IPS-18a (cell line): Measurements from ENCODE around the gene PRKD2.

ENCODE experiments used
- H3K27ac ChIP-seq: one replicate; pipeline ENCODE4 v1.5.1; 2013; ENCODE audit warnings: low read length
- H3K27me3 ChIP-seq: one replicate; pipeline ENCODE4 v1.6.1; 2013; ENCODE audit warnings: mild to moderate bottlenecking, low read length; ENCODE audit not compliant: control insufficient read depth, insufficient read depth
- H3K36me3 ChIP-seq: one replicate; pipeline ENCODE4 v1.6.1; 2013; ENCODE audit warnings: low read depth, low read length; ENCODE audit not compliant: control insufficient read depth
- H3K4me1 ChIP-seq: one replicate; pipeline ENCODE4 v1.6.1; 2013; ENCODE audit warnings: low read depth, low read length; ENCODE audit not compliant: control insufficient read depth
- H3K4me3 ChIP-seq: one replicate; pipeline ENCODE4 v1.5.1; 2013; ENCODE audit warnings: low read length
- H3K9ac ChIP-seq: one replicate; pipeline ENCODE4 v1.6.1; 2013; ENCODE audit warnings: mild to moderate bottlenecking, low read length, moderate library complexity
- H3K9me3 ChIP-seq: one replicate; pipeline ENCODE4 v1.6.1; 2013; ENCODE audit warnings: low read depth, low read length; ENCODE audit not compliant: control insufficient read depth

The PRKD2 gene

GRCh38 chr19:46753420-46754155 is 36.7 kb upstream of the PRKD2 start:
- Histone ChIP-seq H3K36me3 (peaks cover 17% of the 10 kb centered on the region), H3K27me3 (no peaks in the 10 kb centered on the region), H3K4me3 (no peak overlapping the region), H3K4me1 (no peaks in the 10 kb centered on the region), H3K9me3 (no peaks in the 10 kb centered on the region), H3K27ac (no peak overlapping the region), H3K9ac (no peak overlapping the region)

GRCh38 chr19:46748325-46749109 is 31.6 kb upstream of the PRKD2 start:
- Histone ChIP-seq H3K36me3 (peaks cover 10% of the 10 kb centered on the region), H3K4me1 (peaks cover 9% of the 10 kb centered on the region), H3K4me3 (no peak overlapping the region), H3K9me3 (no peaks in the 10 kb centered on the region), H3K9ac (no peak overlapping the region), H3K27me3 (no peaks in the 10 kb centered on the region), H3K27ac (no peak overlapping the region)

- peak within 1 kb of the TSS; percentile 85 for H3K9ac ChIP-seq
- H3K27me3 ChIP-seq: no peaks in the 10 kb centered on the region
- H3K27ac ChIP-seq: peak within 1 kb of the TSS; percentile 72
- peaks cover 9% of the 10 kb centered on the region for H3K4me1 ChIP-seq
- peaks cover 3% of the 10 kb centered on the region for H3K36me3 ChIP-seq
- peak within 1 kb of the TSS; percentile 94 for H3K4me3 ChIP-seq
- no peaks in the 10 kb centered on the region for H3K9me3 ChIP-seq
Observed at GRCh38 chr19:46746281-46747057, 29.6 kb upstream of the PRKD2 start, which contains the start of gene STRN4. Gene STRN4 (minus strand): TSS chr19:46746450. CDS start chr19:46746430, 20 bp downstream.

- no peaks in the 10 kb centered on the region for H3K9me3 ChIP-seq
- peaks cover 6% of the 10 kb centered on the region for H3K36me3 ChIP-seq
- H3K4me1 ChIP-seq: peaks cover 9% of the 10 kb centered on the region
- no peaks in the 10 kb centered on the region for H3K27me3 ChIP-seq
- H3K4me3 ChIP-seq: peak within 1 kb of the TSS; percentile 94
- peak within 1 kb of the TSS; percentile 72 for H3K27ac ChIP-seq
- peak within 1 kb of the TSS; percentile 85 for H3K9ac ChIP-seq
Observed at GRCh38 chr19:46745521-46746280, 28.8 kb upstream of the PRKD2 start, which contains the start of gene FKRP. Gene FKRP (plus strand): TSS chr19:46746057. CDS start chr19:46755451, 9,394 bp downstream.

- no peaks in the 10 kb centered on the region for H3K27me3 ChIP-seq
- peaks cover 9% of the 10 kb centered on the region for H3K4me1 ChIP-seq
- H3K9ac ChIP-seq: peak overlapping the region; percentile 85
- H3K27ac ChIP-seq: peak overlapping the region; percentile 24
- peak overlapping the region; percentile 94 for H3K4me3 ChIP-seq
- H3K9me3 ChIP-seq: no peaks in the 10 kb centered on the region
- H3K36me3 ChIP-seq: peaks cover 9% of the 10 kb centered on the region
Observed at GRCh38 chr19:46745030-46745429, 28.1 kb upstream of the PRKD2 start.

- peak overlapping the region; percentile 94 for H3K4me3 ChIP-seq
- H3K4me1 ChIP-seq: peaks cover 9% of the 10 kb centered on the region
- peak overlapping the region; percentile 85 for H3K9ac ChIP-seq
- H3K9me3 ChIP-seq: no peaks in the 10 kb centered on the region
- no peak overlapping the region for H3K27ac ChIP-seq
- H3K27me3 ChIP-seq: no peaks in the 10 kb centered on the region
- H3K36me3 ChIP-seq: peaks cover 9% of the 10 kb centered on the region
Observed at GRCh38 chr19:46744005-46744691, 27.2 kb upstream of the PRKD2 start.

GRCh38 chr19:46742926-46743480 is 26.1 kb upstream of the PRKD2 start:
- H3K27ac ChIP-seq: no peak overlapping the region
- no peaks in the 10 kb centered on the region for H3K27me3 ChIP-seq
- peaks cover 9% of the 10 kb centered on the region for H3K4me1 ChIP-seq
- no peak overlapping the region for H3K4me3 ChIP-seq
- no peaks in the 10 kb centered on the region for H3K9me3 ChIP-seq
- H3K36me3 ChIP-seq: peaks cover 18% of the 10 kb centered on the region
- H3K9ac ChIP-seq: no peak overlapping the region

- Histone ChIP-seq H3K27ac (no peak overlapping the region), H3K36me3 (peaks cover 31% of the 10 kb centered on the region), H3K4me1 (peaks cover 5% of the 10 kb centered on the region)
Observed at GRCh38 chr19:46741447-46741846, 24.5 kb upstream of the PRKD2 start.

GRCh38 chr19:46739290-46739771 is 22.4 kb upstream of the PRKD2 start:
- Histone ChIP-seq H3K9ac (no peak overlapping the region), H3K36me3 (peaks cover 35% of the 10 kb centered on the region), H3K27me3 (no peaks in the 10 kb centered on the region), H3K9me3 (no peaks in the 10 kb centered on the region), H3K4me1 (no peaks in the 10 kb centered on the region), H3K27ac (no peak overlapping the region), H3K4me3 (no peak overlapping the region)

More at GRCh38 chr19:46741447-46741846, 24.5 kb upstream of the PRKD2 start:
- no peaks in the 10 kb centered on the region for H3K27me3 ChIP-seq
- no peak overlapping the region for H3K9ac ChIP-seq
- H3K4me3 ChIP-seq: no peak overlapping the region
- no peaks in the 10 kb centered on the region for H3K9me3 ChIP-seq

- Histone ChIP-seq H3K9ac (no peak overlapping the region), H3K27me3 (no peaks in the 10 kb centered on the region), H3K36me3 (peaks cover 51% of the 10 kb centered on the region), H3K27ac (no peak overlapping the region), H3K4me1 (no peaks in the 10 kb centered on the region), H3K9me3 (no peaks in the 10 kb centered on the region), H3K4me3 (no peak overlapping the region)
Observed at GRCh38 chr19:46737761-46738171, 20.9 kb upstream of the PRKD2 start.
